HG03039 (cell line): ENCODE results near the gene PABPN1L.
"Not testable (repeated sequence)": the region's sequence is repeated elsewhere in the genome, so short reads cannot be mapped to it uniquely, and the experiment has no call there.

Experiments used
- ATAC-seq: cut with Tn5 transposase; IDR thresholded peaks from one replicate; pipeline ENCODE4 v1.9.1; 2021; ENCODE audit warnings: mild to moderate bottlenecking, moderate library complexity; ENCODE audit not compliant: unreplicated experiment

The PABPN1L gene

DNA sequence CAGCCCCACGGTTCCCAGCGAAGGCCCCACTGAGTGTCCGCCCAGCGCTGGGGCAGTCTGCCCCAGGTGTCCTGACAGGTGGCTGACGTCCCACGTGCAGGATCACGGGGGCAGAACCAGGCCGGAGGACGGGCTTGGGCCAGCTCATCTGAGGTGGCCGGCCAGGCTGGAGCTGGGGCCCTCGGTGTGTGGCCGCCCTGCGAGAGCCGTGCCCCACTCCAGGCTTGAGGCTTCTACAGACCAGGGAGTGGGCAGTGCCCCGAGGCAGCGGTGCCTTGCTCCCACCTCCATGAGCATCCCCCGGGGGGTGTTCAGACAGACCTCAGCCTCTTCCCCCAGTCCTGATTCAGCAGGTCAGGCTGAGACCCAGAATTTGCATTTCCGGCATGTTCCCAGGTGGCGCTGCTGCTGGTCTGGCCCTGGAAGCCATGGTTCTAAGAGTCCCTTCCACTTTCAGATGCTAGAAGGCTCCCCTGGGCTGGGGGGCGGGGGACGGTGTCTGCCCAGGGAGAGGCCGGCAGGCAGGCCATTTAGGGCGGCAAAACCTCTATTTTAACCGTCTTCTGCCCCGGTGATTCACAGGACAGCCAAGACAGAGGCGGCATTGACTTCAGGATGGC is 35.4 kb upstream of the PABPN1L start:
- ATAC-seq = no peak

DNA sequence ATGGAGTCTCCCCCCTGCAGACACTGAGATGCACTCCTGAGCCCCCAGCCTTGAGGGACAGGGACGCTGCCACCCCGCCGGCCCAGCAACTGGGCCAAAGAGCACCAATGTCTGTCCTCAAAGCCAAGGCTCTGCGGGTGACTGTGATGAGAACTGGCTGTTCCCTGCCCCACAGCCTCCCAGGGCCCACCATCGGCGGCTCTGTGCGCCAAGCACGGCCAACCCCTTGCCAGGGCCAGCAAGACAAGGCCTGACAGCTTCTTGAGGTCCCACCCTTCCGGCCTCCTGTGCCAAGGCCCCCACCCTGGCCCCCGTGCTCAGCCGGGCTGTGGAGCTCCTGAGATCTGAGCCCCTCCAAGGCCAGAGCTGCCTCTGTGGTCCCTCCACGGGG is 34.2 kb upstream of the PABPN1L start:
- ATAC-seq = no peak

- no peak for ATAC-seq
These were observed 33.6 kb upstream of the PABPN1L start for GRCh38 chr16:88899901-88900661.

DNA sequence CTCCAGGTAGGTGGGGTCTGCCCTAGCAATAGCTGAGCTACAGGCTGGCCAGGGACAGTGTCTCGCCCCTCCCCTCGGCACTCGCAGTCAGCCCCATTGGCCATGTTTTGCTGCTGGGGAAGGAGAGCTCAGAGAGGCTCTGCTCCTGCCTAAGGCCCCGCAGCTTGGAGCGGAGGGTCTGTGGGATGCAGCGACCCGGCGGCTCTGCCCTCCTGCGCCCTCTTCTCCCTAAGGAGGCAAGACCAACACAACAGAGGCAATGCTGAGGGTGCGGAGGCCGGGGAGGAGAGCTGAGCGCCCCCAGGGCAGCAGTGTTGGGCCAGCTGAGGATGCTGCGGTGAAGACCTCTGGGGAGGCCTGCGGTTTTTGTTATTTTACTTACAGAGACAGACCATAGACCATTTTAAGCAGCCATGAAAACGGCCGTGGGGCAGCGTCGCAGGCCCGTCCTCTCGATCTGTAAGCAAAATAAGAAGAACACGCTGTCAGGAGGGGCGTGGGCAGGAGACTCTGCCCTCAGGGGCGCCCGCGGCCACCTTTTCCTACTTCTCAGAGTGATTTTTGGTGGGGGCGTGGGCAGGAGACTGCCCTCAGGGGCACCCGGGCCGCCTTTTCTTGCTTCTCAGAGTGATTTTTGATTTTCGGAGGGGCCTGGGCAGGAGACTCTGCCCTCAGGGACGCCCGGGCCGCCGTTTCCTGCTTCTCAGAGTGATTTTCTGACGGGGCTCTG is 31.4 kb upstream of the PABPN1L start:
- ATAC-seq = no peak

- ATAC-seq = no peak
These were observed 30.0 kb upstream of the PABPN1L start for GRCh38 chr16:88896238-88897070.

GRCh38 chr16:88895335-88895734 is 28.9 kb upstream of the PABPN1L start:
- ATAC-seq = no peak

DNA sequence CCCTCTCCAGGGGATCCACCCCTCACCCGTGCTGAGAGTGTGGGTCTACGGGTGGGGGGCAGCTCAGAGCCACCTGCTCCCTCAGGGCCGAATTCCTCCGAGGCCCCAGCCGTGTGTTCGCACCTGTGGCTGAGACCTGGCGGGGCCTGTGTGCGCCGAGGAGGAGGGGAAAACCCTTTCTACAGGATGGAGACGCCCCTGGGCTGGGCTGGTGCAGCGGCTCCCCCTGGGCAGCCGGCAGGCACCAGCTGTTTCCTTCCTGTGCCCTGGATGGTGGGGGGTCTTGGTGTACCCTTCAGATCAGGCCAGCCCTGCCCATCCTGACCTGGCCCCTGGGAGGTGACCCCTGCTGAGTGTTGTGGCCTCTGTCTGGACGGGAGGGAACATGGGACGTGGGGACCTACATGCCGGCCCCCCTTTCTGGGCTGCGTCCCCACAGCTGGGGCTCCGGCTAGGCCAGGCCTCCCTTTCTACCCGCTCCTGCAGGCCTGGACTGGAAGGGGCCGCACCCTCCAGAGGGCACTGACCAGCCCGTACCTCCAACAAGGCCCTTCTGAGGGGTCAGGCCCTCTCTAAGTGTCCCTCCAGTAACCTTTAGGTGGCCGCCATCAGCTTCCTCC is 28.3 kb upstream of the PABPN1L start:
- no peak for ATAC-seq

DNA sequence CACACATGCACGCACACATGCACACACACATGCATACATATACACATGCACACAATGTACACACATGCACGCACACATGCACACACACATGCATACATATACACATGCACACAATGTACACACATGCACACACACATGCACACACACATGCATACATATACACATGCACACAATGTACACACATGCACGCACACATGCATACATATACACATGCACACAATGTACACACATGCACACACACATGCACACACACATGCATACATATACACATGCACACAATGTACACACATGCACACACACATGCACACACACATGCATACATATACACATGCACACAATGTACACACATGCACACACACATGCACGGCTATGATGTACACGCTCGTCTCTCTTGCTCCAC is 27.8 kb upstream of the PABPN1L start:
- ATAC-seq = not testable (repeated sequence)

- no peak for ATAC-seq
These were observed 26.9 kb upstream of the PABPN1L start for GRCh38 chr16:88893127-88893968.

DNA sequence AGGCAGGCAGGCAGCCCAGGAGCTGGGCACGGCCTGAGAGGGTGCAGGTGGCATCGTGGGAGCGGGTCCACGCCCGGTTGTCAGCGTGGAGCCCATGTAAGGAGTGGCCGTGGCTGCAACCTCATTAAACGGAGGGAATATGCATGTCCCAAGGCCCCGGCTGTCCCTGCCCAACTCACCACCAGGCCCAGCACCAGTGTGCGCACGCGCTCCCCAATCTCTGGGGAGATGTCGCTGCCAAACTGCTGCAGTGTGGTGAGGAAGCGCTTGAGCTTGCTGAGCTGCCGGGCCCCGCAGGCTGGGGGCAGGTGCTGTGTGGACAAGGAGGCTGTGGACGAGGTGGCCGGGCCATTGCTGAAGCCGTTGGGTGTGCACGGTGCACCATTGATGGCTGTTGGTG is 25.6 kb upstream of the PABPN1L start:
- ATAC-seq = no peak

DNA sequence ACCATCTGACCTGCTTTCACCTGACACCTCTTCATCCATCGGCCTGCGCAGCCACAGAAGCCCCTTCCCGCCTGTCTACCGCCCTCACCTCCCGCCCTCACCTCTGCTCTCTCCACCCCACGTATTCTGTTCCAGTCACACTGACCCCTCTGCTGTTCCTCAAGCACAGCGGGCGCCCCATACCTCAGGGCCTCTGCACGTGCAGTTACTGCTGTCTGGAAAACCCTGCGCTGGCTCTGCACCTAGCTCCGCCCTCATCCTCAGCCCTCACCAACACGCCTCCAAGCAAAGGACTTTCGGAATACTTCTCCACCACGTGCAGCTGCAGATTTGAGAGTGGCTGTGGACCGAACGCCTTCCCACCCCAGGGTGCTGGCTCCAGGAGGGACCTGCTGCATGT is 24.6 kb upstream of the PABPN1L start:
- no peak for ATAC-seq

DNA sequence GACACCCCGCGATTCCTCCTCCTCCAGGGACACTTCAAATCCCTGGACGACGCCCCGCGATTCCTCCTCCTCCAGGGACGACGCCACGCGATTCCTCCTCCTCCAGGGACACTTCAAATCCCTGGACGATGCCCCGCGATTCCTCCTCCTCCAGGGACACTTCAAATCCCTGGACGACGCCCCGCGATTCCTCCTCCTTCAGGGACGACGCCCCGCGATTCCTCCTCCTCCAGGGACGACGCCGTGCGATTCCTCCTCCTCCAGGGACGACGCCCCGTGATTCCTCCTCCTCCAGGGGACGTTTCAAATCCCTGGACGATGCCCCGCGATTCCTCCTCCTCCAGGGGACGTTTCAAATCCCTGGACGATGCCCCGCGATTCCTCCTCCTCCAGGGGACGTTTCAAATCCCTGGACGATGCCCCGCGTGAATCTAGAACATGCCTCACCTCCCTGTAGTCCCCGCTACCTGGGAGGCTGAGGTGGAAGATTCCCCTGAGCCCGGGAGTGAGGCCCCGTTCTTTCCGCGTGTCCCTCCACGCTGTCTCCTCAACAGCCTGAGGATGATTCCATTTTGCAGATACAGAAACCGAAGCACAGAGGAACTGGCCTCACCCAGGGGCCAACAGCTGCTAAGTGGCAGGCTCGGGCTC is 23.4 kb upstream of the PABPN1L start:
- not testable (repeated sequence) for ATAC-seq

GRCh38 chr16:88888461-88889387 is 22.3 kb upstream of the PABPN1L start:
- ATAC-seq = no peak

- ATAC-seq = no peak
These were observed 21.6 kb upstream of the PABPN1L start for GRCh38 chr16:88888057-88888456.

- no peak for ATAC-seq
These were observed 20.5 kb upstream of the PABPN1L start for GRCh38 chr16:88886845-88887521.

DNA sequence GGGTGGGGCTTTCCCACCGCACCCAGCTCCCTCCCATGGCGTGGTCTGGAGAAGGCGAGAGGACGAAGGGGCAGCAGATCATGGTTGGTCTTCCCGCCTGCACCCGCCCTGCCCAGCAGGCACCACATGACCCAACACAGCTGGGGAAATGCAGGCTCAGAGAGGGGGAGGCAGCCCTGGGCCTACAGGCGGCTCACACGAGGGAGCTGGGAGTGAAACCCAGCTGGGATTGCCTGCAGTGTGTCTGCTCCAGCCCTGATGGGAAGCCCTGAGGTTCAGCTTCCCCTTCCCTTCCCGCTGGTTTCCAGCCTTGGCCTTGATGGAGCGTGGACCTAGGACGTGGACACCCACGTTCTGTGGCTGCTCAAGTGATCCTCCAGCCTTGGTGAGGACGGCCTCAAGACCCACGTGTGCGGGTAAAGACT is 20.0 kb upstream of the PABPN1L start:
- ATAC-seq = no peak

GRCh38 chr16:88885693-88886280 is 19.3 kb upstream of the PABPN1L start:
- no peak for ATAC-seq
